Left cardiac atrium (tissue), 4 donors: ENCODE data around the gene SIPA1L2. TPM values are rescaled to one million over a fixed set of nuclear protein-coding genes. Genes with fewer than 3 reads are reported as not detected.

Experiments used
- ATAC-seq, 2 donors: fragments of 200-7000 bp; cut with Tn5 transposase; one replicate each; pipeline ENCODE4 v1.9.1; 2020; ENCODE audit warnings: mild to moderate bottlenecking in 2 of 2, moderate library complexity in 2 of 2
- DNase-seq: peaks from one replicate; pipeline ENCODE4 v3.0.0-alpha.2; 2020
- intact Hi-C, 2 donors: fragments of 100-400 bp; cut with DNase I; formaldehyde crosslinking; loops; one replicate each; pipeline versions ENCODE4 v1.14.1 to v1.15.1; 2022 to 2023
- total RNA-seq, 2 donors: library from RNA; stranded (reverse); fragmentation: NEBNext Ultra II Directional; extraction: Animal tissue kit (Norgen Biotek cat#: 25700); gene quantifications; one replicate each; pipeline ENCODE4 v1.2.1, GENCODE V29; 2021
- donor health status: DM: no; HTN: yes; CAD: no.
- donor health status: DM: no; HTN: yes; CAD: no; lungs with severe emphysema.
- donor health status: DM: yes; HTN: yes; CAD: no.
- donor health status: Dilated cardiomyopathy.

The SIPA1L2 gene
- total RNA-seq, 2 donors from 2014 or later: 42.3 to 57.1 TPM

DNA sequence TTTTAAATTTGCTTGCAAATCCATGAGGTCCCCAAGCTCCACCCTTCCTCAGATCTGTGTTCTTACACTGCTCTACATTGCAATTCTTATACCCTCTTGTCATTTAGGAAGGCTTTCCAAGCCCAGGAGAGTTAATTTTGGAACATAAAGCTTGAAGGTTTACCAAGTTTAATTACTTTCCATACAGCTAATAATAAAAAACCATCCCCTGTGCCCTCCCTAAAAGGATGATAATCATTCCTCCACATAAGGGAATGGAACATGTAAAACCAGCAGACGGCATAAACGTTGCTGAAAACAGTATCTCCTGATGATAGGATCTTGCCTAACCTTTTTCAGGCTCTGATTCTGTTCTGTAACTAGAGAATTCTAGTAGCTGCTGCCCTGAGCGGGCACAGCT lies 23.9 kb upstream of the SIPA1L2 start:
- ATAC-seq: no peak
- intact Hi-C loops: no loop called here
- no peak for DNase-seq

GRCh38 chr1:232650845-232651244 lies 20.9 kb upstream of the SIPA1L2 start:
- intact Hi-C loops: no loop called here
- DNase-seq: no peak

GRCh38 chr1:232650418-232650817 lies 20.5 kb upstream of the SIPA1L2 start:
- intact Hi-C loops: no loop called here
- ATAC-seq: no peak
- DNase-seq: no peak

More at GRCh38 chr1:232650845-232651244, 20.9 kb upstream of the SIPA1L2 start:
- no peak for ATAC-seq

DNA sequence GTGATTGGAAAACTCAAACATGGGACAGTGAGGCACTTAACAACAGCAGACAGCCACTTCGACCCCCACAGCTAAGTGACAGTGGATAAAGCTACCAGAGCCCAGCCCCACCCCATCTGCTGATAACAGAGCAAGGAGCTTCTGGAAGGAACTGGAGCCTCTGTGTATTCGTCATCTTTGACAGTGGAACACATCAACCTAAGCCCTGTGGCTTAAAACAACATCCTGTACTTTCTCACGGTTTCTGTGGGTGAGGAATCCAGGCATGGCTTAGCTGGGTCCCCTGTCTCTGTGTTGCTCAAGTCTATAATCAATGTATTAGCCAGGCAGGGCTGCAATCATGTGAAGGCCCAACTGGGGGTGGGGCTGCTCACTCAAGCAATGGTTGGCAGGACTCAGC lies 18.4 kb upstream of the SIPA1L2 start:
- intact Hi-C loops: no loop called here
- DNase-seq: no peak
- ATAC-seq: no peak

GRCh38 chr1:232644209-232644608 lies 14.3 kb upstream of the SIPA1L2 start:
- intact Hi-C loops: loop anchor here in 1 of 2 donors (5.0 kb wide), 1 partner anchor 383 kb away; no protein-coding TSS in a partner anchor
- DNase-seq (no peak), ATAC-seq (no peak)

DNA sequence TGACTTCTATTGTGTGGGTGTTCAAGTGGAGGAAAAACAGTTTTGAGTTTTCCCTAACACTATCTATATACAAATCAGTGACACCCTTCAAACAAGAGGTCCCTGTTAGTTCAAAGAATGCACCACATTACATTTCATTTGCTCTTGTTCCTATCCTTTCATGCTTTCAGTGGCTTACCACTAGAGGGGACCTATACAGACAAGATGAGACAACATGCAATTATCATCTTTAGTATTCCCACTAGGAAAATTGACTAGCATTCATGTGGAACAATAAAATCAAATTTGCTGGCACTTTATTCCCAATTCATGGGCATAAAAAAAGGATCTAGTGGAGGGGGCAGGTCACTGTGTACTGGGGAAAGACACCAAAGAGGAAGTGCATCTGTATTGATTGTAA lies 13.3 kb upstream of the SIPA1L2 start:
- no peak for ATAC-seq
- intact Hi-C loops: loop anchor here in 1 of 2 donors (5.0 kb wide), 1 partner anchor 384 kb away; no protein-coding TSS in a partner anchor
- no peak for DNase-seq

DNA sequence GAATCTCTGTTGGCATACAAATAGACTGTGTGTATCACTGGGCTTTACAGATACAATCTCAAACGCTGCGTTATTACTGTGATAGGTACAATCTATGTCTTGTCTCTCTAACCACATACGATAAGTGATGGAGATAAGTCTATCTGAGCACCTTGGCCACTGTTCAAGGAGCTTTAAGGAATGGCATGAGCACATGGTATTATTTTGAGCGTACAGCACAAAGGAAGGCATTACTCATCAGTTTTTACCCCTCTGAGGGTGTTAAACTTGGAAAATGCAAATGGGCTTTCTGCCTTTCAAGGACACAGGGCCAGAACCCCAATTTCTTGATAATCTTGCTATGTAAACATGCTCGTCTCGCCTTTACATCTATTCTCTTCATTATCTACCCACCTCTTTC lies 11.6 kb upstream of the SIPA1L2 start:
- no peak for ATAC-seq
- intact Hi-C loops: loop anchor here in 1 of 2 donors (5.0 kb wide), 1 partner anchor 386 kb away; no protein-coding TSS in a partner anchor
- DNase-seq: no peak

GRCh38 chr1:232636799-232637198 lies 6.9 kb upstream of the SIPA1L2 start:
- DNase-seq (no peak), ATAC-seq (no peak)
- intact Hi-C loops: loop anchor here (5.0 to 10.0 kb wide), 4 partner anchors 168 to 536 kb away; partner anchors contain the start of genes NTPCR (in 2 of the 2) and MAP10 (in 1 of the 2)

DNA sequence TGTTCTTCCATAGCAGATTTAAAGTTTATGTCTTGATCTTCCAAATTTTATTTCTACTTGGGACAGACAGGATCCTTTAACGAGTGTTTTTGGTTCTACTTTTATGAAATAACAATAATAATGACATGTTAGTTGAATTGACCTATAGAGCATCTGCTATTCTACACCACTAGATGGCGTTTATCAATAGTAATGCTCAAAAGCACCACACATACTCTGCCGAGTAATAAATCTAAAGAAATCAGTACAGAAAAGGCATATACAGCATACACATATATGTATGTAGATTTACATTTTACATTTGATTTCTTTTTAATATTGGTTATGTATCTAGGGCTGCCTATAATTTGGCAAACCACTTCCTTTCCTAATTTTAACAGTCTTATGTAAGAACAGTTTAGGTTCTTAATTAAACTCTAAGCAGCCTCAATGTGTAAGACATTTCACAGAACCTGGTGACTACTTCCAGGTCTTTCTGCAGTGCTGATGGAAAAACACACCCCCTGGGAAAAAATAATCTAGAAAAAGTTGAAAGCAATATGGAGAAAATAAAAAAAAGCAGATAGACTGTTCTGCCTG lies 5.9 kb upstream of the SIPA1L2 start:
- DNase-seq (no peak), ATAC-seq (peak; percentile 62 to 65)
- intact Hi-C loops: loop anchor here (2.0 to 10.0 kb wide), 7 partner anchors 169 to 605 kb away; partner anchors contain the start of genes NTPCR (in 2 of the 2) and MAP10 (in 1 of the 2)

- intact Hi-C loops: loop anchor here (2.0 to 10.0 kb wide), 7 partner anchors 170 to 606 kb away; partner anchors contain the start of genes NTPCR (in 2 of the 2) and MAP10 (in 1 of the 2)
- DNase-seq (no peak), ATAC-seq (no peak)
These were observed 5.3 kb upstream of the SIPA1L2 start for GRCh38 chr1:232635279-232635678.

DNA sequence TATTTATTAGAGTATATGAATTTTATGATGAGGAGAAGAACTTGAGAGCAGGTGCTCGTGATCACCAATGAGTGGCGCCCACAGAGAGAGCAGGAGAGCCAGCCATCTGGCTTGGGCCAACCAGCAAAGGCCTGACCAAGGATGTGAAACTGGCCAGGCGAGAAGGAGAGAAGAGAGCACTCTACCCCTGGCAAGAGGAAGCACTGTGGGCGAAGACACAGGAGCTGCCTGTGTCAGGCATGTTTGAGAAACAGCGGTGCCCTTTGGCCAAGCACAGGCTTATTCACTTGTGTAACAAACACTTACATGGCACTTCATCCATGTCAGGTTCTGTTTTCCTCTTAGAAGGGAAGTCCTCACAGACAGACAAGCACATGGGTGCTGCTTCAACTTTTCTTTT lies 4.2 kb upstream of the SIPA1L2 start:
- ATAC-seq: no peak
- intact Hi-C loops: loop anchor here (2.0 to 10.0 kb wide), 7 partner anchors 171 to 607 kb away; partner anchors contain the start of genes MAP10 (in 1 of the 2) and NTPCR (in 1 of the 2)
- peak; percentile 42 for DNase-seq

GRCh38 chr1:232630894-232631195 lies 912 bp upstream of the SIPA1L2 start:
- DNase-seq (no peak), ATAC-seq (no peak)
- intact Hi-C loops: loop anchor here (5.0 to 10.0 kb wide), 4 partner anchors 174 to 606 kb away; partner anchors contain the start of genes MAP10 (in 1 of the 2) and NTPCR (in 1 of the 2)

DNA sequence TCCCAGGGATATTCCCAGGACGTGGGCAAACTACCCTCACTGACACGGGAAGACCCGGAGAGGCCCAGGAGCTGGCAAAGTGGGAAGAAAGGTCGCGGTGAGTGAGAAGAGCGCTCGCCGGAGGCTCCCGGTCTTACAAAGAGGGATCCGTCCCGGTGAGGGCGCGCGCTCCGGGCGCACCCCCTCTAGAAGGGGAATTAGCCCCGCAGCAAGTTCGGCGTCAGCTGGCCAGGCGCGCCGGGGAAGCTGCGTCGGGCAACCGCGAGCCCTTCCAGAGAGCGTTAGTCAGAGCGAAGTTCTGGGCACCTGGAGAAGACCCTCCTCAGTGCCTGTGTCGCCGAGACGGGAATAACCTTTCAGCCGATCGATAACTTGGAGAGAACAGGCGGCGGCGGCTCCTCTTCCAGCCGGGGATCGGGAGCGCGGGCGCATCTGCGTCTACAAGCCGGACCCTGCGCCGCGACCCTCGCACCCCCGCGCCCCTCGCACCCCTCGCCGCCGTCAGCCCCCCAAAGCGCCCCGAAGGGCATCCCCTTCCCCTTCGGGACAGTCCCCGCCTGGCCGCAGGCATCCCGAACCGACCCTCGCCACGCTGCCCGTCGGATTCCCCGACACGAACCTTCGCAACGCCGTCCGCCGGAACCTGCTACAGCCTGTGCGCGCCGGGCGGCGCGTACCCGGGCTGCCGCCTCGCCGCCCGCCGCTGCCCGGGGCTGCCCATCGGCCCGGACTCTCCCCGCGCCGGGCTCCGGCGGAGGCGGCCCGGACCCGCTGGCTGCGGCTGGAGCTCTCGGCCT lies 485 bp downstream of the SIPA1L2 start:
- peak; percentile 3 to 8 for ATAC-seq
- intact Hi-C loops: loop anchor here (5.0 to 10.0 kb wide), 11 partner anchors 55 to 875 kb away; partner anchors contain the start of genes MAP10 (in 1 of the 2) and NTPCR (in 1 of the 2)
- peak; percentile 46 for DNase-seq

- DNase-seq: no peak
- intact Hi-C loops: loop anchor here (5.0 to 10.0 kb wide), 7 partner anchors 54 to 874 kb away; no protein-coding TSS in a partner anchor
- no peak for ATAC-seq
These were observed 1.3 kb downstream of the SIPA1L2 start for GRCh38 chr1:232628335-232629249.

DNA sequence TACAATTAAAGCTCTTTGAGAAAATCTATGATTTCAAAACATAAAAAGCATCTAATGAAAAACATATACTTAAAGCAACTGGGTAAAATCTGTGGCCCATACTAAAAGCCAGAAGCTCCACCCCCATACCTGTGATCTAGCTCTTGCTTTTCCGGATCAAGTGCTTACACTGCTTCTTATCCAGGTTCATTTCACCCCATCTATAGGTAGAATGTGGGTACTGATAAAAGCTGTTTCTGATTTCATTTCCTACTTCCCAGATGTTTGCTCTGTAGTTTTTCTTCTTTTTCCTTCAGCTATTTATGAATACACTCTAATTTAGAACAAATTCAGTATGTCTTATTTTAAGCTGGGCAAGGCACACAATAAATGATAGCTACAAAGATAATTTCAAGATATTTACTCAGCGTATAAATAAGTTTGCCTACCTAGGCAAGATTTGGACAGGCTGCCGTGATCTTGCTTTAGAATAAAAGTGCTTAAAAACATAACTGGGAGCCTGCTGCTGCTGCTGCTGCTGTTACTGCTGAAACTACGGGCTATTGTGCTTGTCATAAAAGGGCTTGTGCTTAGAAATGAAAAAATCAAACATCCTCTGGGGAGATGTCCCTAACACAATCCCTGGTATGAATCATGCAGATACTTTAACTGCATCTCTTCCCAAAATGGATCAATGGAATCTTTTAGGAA lies 2.1 kb downstream of the SIPA1L2 start:
- ATAC-seq: no peak
- intact Hi-C loops: loop anchor here (5.0 to 10.0 kb wide), 7 partner anchors 53 to 873 kb away; no protein-coding TSS in a partner anchor
- DNase-seq: no peak

- DNase-seq (no peak), ATAC-seq (no peak)
- intact Hi-C loops: loop anchor here (5.0 to 10.0 kb wide), 7 partner anchors 52 to 872 kb away; no protein-coding TSS in a partner anchor
These were observed 2.8 kb downstream of the SIPA1L2 start for GRCh38 chr1:232627171-232627570.

DNA sequence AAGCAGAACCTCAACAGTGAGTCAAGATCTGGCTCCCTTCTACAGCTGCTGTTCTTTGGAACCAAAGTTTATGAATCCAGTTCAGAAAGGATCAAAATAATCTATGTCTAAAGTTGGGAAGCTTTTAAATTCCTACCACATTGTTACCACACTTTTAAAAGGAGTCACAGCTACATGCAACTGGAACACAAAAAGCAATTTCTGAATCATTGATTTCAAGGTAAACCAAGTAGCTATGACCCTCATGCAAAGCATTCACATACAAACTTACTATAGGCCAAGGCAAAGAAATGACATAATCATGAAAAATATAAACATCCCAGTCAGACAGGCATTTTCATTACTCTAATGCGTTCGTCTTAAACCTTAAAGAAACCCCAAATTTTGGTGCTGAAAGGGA lies 3.5 kb downstream of the SIPA1L2 start:
- DNase-seq: no peak
- intact Hi-C loops: loop anchor here (5.0 to 10.0 kb wide), 7 partner anchors 52 to 872 kb away; no protein-coding TSS in a partner anchor
- no peak for ATAC-seq

DNA sequence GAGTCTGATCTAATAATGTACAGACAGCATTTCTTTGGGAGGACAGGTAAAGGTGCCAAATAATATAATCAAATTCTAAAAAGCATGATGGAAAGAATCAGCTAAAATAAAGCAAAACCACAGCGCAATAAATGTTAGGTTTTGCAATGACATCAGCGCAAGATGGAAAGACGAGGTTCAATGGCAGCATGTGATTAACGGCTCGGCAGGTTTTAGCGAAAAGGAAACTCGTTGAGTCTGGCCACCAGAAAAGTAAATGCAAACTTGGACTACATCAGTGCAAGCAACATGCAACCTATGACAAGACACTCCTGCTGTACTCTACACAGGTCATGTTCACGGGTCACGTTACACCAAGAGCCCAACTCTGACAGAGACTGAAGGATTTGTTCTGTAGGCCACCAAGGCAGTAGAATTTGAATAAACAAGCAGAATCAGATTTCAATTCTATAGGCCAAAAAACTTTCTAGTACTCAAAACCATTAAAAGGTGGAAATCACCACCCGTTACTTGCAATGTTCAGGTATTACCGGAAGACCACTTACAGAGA lies 4.5 kb downstream of the SIPA1L2 start:
- intact Hi-C loops: loop anchor here (5.0 to 10.0 kb wide), 7 partner anchors 51 to 871 kb away; no protein-coding TSS in a partner anchor
- ATAC-seq: no peak
- DNase-seq: no peak
